Measurements from ENCODE around the gene MAJIN.

GRCh38 chr11:64996327-64996709 lies 24.4 kb upstream of the MAJIN start:
- no peak for TF ChIP-seq CTCF (IDR thresholded peaks at IDR 0.05; ENCODE audit: insufficient read depth, low read length, poor library complexity, severe bottlenecking)
- TF ChIP-seq EZH2phosphoT487 (conservative IDR thresholded peaks at IDR 0.05; ENCODE audit: low read length), result no peak
